Mucosa of stomach (tissue), 1 donor: ENCODE results near the gene CTNS.
"Not testable (repeated sequence)": the region's sequence is repeated elsewhere in the genome, so short reads cannot be mapped to it uniquely, and the experiment has no call there.

ENCODE experiments used
- H3K27me3 ChIP-seq: one replicate; pipeline ENCODE4 v1.7.0; 2013; ENCODE audit warnings: mild to moderate bottlenecking, low read length; ENCODE audit not compliant: control insufficient read depth, insufficient read depth
- H3K36me3 ChIP-seq: one replicate; pipeline ENCODE4 v1.7.0; 2013; ENCODE audit warnings: low read length; ENCODE audit not compliant: control insufficient read depth, insufficient read depth
- H3K4me1 ChIP-seq: one replicate; pipeline ENCODE4 v1.7.0; 2013; ENCODE audit warnings: mild to moderate bottlenecking, low read length; ENCODE audit not compliant: control insufficient read depth, insufficient read depth
- H3K4me3 ChIP-seq: one replicate; pipeline ENCODE4 v1.7.0; 2013; ENCODE audit warnings: low read length
- H3K9ac ChIP-seq: one replicate; pipeline ENCODE4 v1.7.0; 2013; ENCODE audit warnings: mild to moderate bottlenecking, low read length, moderate library complexity
- H3K9me3 ChIP-seq: one replicate; pipeline ENCODE4 v1.7.0; 2013; ENCODE audit warnings: mild to moderate bottlenecking, low read length, moderate library complexity; ENCODE audit not compliant: control insufficient read depth
- donor health status: Pancreatic carcinoma.

The CTNS gene

GRCh38 chr17:3695723-3696411 lies 59.3 kb downstream of the CTNS start, which contains the start of gene P2RX5:
Gene P2RX5 (minus strand): TSS chr17:3696155. CDS start chr17:3696005, 150 bp downstream.
- peaks cover 39% of the 10 kb centered on the region for H3K27me3 ChIP-seq
- no peak within 1 kb of the TSS for H3K4me3 ChIP-seq

GRCh38 chr17:3697103-3697476 lies 60.5 kb downstream of the CTNS start:
- Histone ChIP-seq H3K36me3 (no peaks in the 10 kb centered on the region), H3K9ac (no peak overlapping the region), H3K27me3 (peaks cover 32% of the 10 kb centered on the region), H3K9me3 (no peaks in the 10 kb centered on the region), H3K4me3 (no peak overlapping the region), H3K4me1 (peaks cover 10% of the 10 kb centered on the region)

More at GRCh38 chr17:3695723-3696411, 59.3 kb downstream of the CTNS start, which contains the start of gene P2RX5:
- Histone ChIP-seq H3K9me3 (no peaks in the 10 kb centered on the region), H3K9ac (no peak within 1 kb of the TSS), H3K36me3 (no peaks in the 10 kb centered on the region), H3K4me1 (peaks cover 10% of the 10 kb centered on the region)

- no peak overlapping the region for H3K4me3 ChIP-seq
- H3K9me3 ChIP-seq, result no peaks in the 10 kb centered on the region
- H3K4me1 ChIP-seq, result peaks cover 10% of the 10 kb centered on the region
- H3K9ac ChIP-seq, result no peak overlapping the region
- no peaks in the 10 kb centered on the region for H3K36me3 ChIP-seq
- peaks cover 32% of the 10 kb centered on the region for H3K27me3 ChIP-seq
Measured at GRCh38 chr17:3698139-3698538, 61.6 kb downstream of the CTNS start.

GRCh38 chr17:3699951-3700350 lies 63.4 kb downstream of the CTNS start:
- no peaks in the 10 kb centered on the region for H3K9me3 ChIP-seq
- H3K4me3 ChIP-seq, result no peak overlapping the region
- peaks cover 26% of the 10 kb centered on the region for H3K27me3 ChIP-seq
- H3K36me3 ChIP-seq, result no peaks in the 10 kb centered on the region
- peaks cover 10% of the 10 kb centered on the region for H3K4me1 ChIP-seq
- no peak overlapping the region for H3K9ac ChIP-seq

GRCh38 chr17:3702041-3702539 lies 65.5 kb downstream of the CTNS start:
- H3K4me1 ChIP-seq, H3K36me3 ChIP-seq, H3K9me3 ChIP-seq, H3K4me3 ChIP-seq, H3K9ac ChIP-seq, H3K27me3 ChIP-seq: not testable (repeated sequence)

- no peak overlapping the region for H3K4me3 ChIP-seq
- no peaks in the 10 kb centered on the region for H3K9me3 ChIP-seq
- H3K27me3 ChIP-seq, result no peaks in the 10 kb centered on the region
- no peaks in the 10 kb centered on the region for H3K36me3 ChIP-seq
- no peaks in the 10 kb centered on the region for H3K4me1 ChIP-seq
- H3K9ac ChIP-seq, result no peak overlapping the region
Measured at GRCh38 chr17:3704931-3705717, 68.6 kb downstream of the CTNS start.

GRCh38 chr17:3705718-3705984 lies 69.1 kb downstream of the CTNS start:
- H3K4me1 ChIP-seq, H3K9ac ChIP-seq, H3K27me3 ChIP-seq, H3K4me3 ChIP-seq, H3K9me3 ChIP-seq, H3K36me3 ChIP-seq: not testable (repeated sequence)

GRCh38 chr17:3708366-3708765 lies 71.8 kb downstream of the CTNS start:
- Histone ChIP-seq H3K9me3 (no peaks in the 10 kb centered on the region), H3K27me3 (no peaks in the 10 kb centered on the region), H3K4me1 (no peaks in the 10 kb centered on the region), H3K36me3 (no peaks in the 10 kb centered on the region), H3K4me3 (no peak overlapping the region), H3K9ac (no peak overlapping the region)

- no peak overlapping the region for H3K4me3 ChIP-seq
- no peaks in the 10 kb centered on the region for H3K4me1 ChIP-seq
- no peaks in the 10 kb centered on the region for H3K27me3 ChIP-seq
- no peak overlapping the region for H3K9ac ChIP-seq
- no peaks in the 10 kb centered on the region for H3K36me3 ChIP-seq
- H3K9me3 ChIP-seq, result no peaks in the 10 kb centered on the region
Measured at GRCh38 chr17:3710951-3711383, 74.4 kb downstream of the CTNS start.
